HepG2 (cell line): ENCODE results near the gene KRTAP2-3.

Experiments used
- BRD4 ChIP-seq: sonication (generic); formaldehyde crosslinking; IDR thresholded peaks from 2 replicates; pipeline ENCODE4 v1.4.0; 2020; ENCODE audit warnings: missing genetic modification reagents
- CTCF ChIP-seq: sonication (generic); formaldehyde crosslinking; IDR thresholded peaks from 2 replicates; pipeline ENCODE4 v1.5.0; 2020; ENCODE audit warnings: mild to moderate bottlenecking, missing genetic modification reagents, moderate library complexity
- EP300 ChIP-seq, 3 experiments: sonication (generic) in 1 of 3; formaldehyde crosslinking in 1 of 3; IDR thresholded peaks; 2 replicates each; pipeline versions ENCODE4 v1.5.1 to v1.6.1; 2011 to 2020; ENCODE audit warnings: low read depth in 2 of 3, low read length in 2 of 3, borderline replicate concordance in 1 of 3, improper control_type of control experiment in 1 of 3, mild to moderate bottlenecking in 1 of 3, missing genetic modification reagents in 1 of 3, moderate library complexity in 1 of 3
- IKZF1 ChIP-seq: fragments of 450-650 bp; IDR thresholded peaks from 2 replicates; pipeline ENCODE4 v1.7.1; 2016
- PRMT3 ChIP-seq: sonication (generic); formaldehyde crosslinking; IDR thresholded peaks from 2 replicates; pipeline ENCODE4 v1.8.1; 2022; ENCODE audit warnings: low read depth, mild to moderate bottlenecking, moderate library complexity, missing genetic modification reagents, borderline replicate concordance

- TF ChIP-seq CTCF (CRISPR knock-in tag) (no peak), PRMT3 (CRISPR knock-in tag) (no peak), IKZF1 (no peak), EP300 (IDR thresholded peaks at IDR 0.05; ENCODE audit: low read depth in 2 of 2, low read length in 2 of 2) (no peak), EP300 (CRISPR knock-in tag; IDR thresholded peaks at IDR 0.05; ENCODE audit: borderline replicate concordance) (no peak), BRD4 (no peak)
Observed at GRCh38 chr17:41013606-41014005, 46.3 kb downstream of the KRTAP2-3 start.
